Thyroid gland (tissue), 4 donors: ENCODE data around the gene ZNFX1.

ENCODE experiments used
- POLR2A ChIP-seq, 2 donors: fragments of 450-650 bp; IDR thresholded peaks; one replicate each; pipeline ENCODE4 v1.6.1; 2017; ENCODE audit warnings: antibody characterized with exemption in 2 of 2, mild to moderate bottlenecking in 2 of 2, moderate library complexity in 1 of 2
- TF ChIP-seq, protein P1 (sequence below), 6 experiments: fragments of 200-600 bp in 3 of 6; fragments of 450-650 bp in 3 of 6; sonication (generic) in 3 of 6; IDR thresholded peaks; one replicate each; pipeline ENCODE4 v1.5.1; 2016 to 2019; ENCODE audit warnings: antibody characterized with exemption in 6 of 6, mild to moderate bottlenecking in 2 of 6, inconsistent platforms in 1 of 6, moderate library complexity in 1 of 6

DNA sequence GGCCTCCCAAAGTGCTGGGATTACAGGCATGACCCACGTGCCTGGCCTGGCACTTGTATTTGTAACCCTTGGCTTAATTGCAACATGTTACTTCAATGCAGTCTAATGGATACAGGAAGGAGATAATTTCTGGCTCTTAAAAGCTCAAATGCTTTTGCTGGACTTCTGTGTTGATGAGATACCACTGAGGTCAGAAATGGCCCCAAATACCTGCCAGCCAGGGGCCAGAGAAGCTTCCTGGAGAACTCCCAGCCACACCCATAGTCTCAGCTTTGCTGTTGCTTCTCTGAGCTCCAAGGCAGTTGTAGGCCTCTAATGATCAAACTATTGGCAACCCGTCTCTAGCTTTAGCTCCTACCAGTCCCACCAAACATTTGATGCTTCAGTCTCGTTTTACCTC lies 14.2 kb upstream of the ZNFX1 start:
- TF ChIP-seq, protein P1, sequence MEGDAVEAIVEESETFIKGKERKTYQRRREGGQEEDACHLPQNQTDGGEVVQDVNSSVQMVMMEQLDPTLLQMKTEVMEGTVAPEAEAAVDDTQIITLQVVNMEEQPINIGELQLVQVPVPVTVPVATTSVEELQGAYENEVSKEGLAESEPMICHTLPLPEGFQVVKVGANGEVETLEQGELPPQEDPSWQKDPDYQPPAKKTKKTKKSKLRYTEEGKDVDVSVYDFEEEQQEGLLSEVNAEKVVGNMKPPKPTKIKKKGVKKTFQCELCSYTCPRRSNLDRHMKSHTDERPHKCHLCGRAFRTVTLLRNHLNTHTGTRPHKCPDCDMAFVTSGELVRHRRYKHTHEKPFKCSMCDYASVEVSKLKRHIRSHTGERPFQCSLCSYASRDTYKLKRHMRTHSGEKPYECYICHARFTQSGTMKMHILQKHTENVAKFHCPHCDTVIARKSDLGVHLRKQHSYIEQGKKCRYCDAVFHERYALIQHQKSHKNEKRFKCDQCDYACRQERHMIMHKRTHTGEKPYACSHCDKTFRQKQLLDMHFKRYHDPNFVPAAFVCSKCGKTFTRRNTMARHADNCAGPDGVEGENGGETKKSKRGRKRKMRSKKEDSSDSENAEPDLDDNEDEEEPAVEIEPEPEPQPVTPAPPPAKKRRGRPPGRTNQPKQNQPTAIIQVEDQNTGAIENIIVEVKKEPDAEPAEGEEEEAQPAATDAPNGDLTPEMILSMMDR (IDR thresholded peaks at IDR 0.05): no peak
- no peak for TF ChIP-seq POLR2A (IDR thresholded peaks at IDR 0.05)
